ELR (cell line): ENCODE results near the gene PXDC1.

Source experiments
- DNase-seq: peaks from one replicate; pipeline ENCODE4 v3.0.0-alpha.2; 2015; ENCODE audit warnings: low read depth

PXDC1 gene

GRCh38 chr6:3751077-3751729, at the start of gene PXDC1:
Gene PXDC1 (minus strand): TSS chr6:3751713. CDS start chr6:3751531, 182 bp downstream.
- peak; percentile 48 for DNase-seq

- DNase-seq = no peak
Measured at GRCh38 chr6:3800850-3801591, 49.5 kb upstream of the PXDC1 start.

- no peak for DNase-seq
Measured at GRCh38 chr6:3799719-3800118, 48.2 kb upstream of the PXDC1 start.

GRCh38 chr6:3798055-3798919, 46.8 kb upstream of the PXDC1 start:
- peak; percentile 35 for DNase-seq

- peak; percentile 93 for DNase-seq
Measured at GRCh38 chr6:3797231-3798054, 45.9 kb upstream of the PXDC1 start.

GRCh38 chr6:3796719-3797041, 45.2 kb upstream of the PXDC1 start:
- DNase-seq = no peak

GRCh38 chr6:3795836-3796718, 44.6 kb upstream of the PXDC1 start:
- no peak for DNase-seq

- no peak for DNase-seq
Measured at GRCh38 chr6:3794092-3794491, 42.6 kb upstream of the PXDC1 start.

GRCh38 chr6:3793545-3793944, 42.0 kb upstream of the PXDC1 start:
- DNase-seq = no peak

- no peak for DNase-seq
Measured at GRCh38 chr6:3791526-3792203, 40.2 kb upstream of the PXDC1 start.

GRCh38 chr6:3789896-3790558, 38.5 kb upstream of the PXDC1 start:
- DNase-seq = no peak

GRCh38 chr6:3789018-3789895, 37.7 kb upstream of the PXDC1 start:
- peak; percentile 42 for DNase-seq

GRCh38 chr6:3788408-3789017, 37.0 kb upstream of the PXDC1 start:
- no peak for DNase-seq

- no peak for DNase-seq
Measured at GRCh38 chr6:3786141-3786540, 34.6 kb upstream of the PXDC1 start.

- DNase-seq = no peak
Measured at GRCh38 chr6:3785745-3786098, 34.2 kb upstream of the PXDC1 start.

- DNase-seq = no peak
Measured at GRCh38 chr6:3784885-3785744, 33.6 kb upstream of the PXDC1 start.

GRCh38 chr6:3784423-3784822, 32.9 kb upstream of the PXDC1 start:
- no peak for DNase-seq
